Muscle of leg (tissue), 11 donors: Measurements from ENCODE around the gene CLCN3. TPM values are rescaled to one million over a fixed set of nuclear protein-coding genes. Genes with fewer than 3 reads are reported as not detected.
"Not testable (repeated sequence)": the region's sequence is repeated elsewhere in the genome, so short reads cannot be mapped to it uniquely, and the experiment has no call there.

ENCODE experiments used
- DNase-seq: peaks from one replicate; pipeline ENCODE4 v3.0.0; 2013
- H3K27ac ChIP-seq: one replicate; pipeline ENCODE4 v1.5.1; 2013; ENCODE audit warnings: mild to moderate bottlenecking, low read length, control low read depth
- H3K27me3 ChIP-seq: one replicate; pipeline ENCODE4 v1.6.1; 2013; ENCODE audit warnings: low read length; ENCODE audit not compliant: control insufficient read depth, insufficient read depth
- H3K36me3 ChIP-seq: one replicate; pipeline ENCODE4 v1.6.1; 2013; ENCODE audit warnings: low read length; ENCODE audit not compliant: control insufficient read depth, insufficient read depth
- H3K4me1 ChIP-seq: one replicate; pipeline ENCODE4 v1.6.1; 2013; ENCODE audit warnings: low read length; ENCODE audit not compliant: control insufficient read depth, insufficient read depth
- H3K4me3 ChIP-seq: one replicate; pipeline ENCODE4 v1.5.1; 2013; ENCODE audit warnings: low read length, control low read depth
- H3K9me3 ChIP-seq: replicated peaks from 2 replicates; pipeline ENCODE4 v1.6.1; 2013; ENCODE audit warnings: low read depth, low read length; ENCODE audit not compliant: control insufficient read depth
- WGBS: methylation state at CpG from one replicate; pipeline ENCODE4 v1.1.5; 2013; ENCODE audit warnings: missing lambda C conversion rate; ENCODE audit not compliant: insufficient coverage; 5-methylcytosine and 5-hydroxymethylcytosine counted together
- polyA plus RNA-seq, 8 donors: library from polyadenylated mRNA; unstranded; fragments of 120-200 nt; gene quantifications; one replicate each; pipeline versions ENCODE4 v1.2.1 to v1.2.3, GENCODE V29; 2013; ENCODE audit warnings: inconsistent platforms in 1 of 8, low replicate concordance in 1 of 8; ENCODE audit not compliant: insufficient read length in 8 of 8, insufficient read depth in 1 of 8
- total RNA-seq: library from RNA; stranded (reverse); fragments of 120-200 nt; gene quantifications from one replicate; pipeline ENCODE4 v1.2.4, GENCODE V29; 2013

Gene CLCN3
- total and polyA plus RNA-seq, 9 donors, result 22.5 to 33.9 (median 26.8) TPM

GRCh38 chr4:169615467-169616106 is 4.8 kb upstream of the CLCN3 start:
- WGBS, result no CpG with 5 or more reads among the region's 4 CpGs
- no peaks in the 10 kb centered on the region for H3K36me3 ChIP-seq
- no peak overlapping the region for H3K4me3 ChIP-seq
- H3K27me3 ChIP-seq, result no peaks in the 10 kb centered on the region
- no peaks in the 10 kb centered on the region for H3K9me3 ChIP-seq
- H3K27ac ChIP-seq, result no peak overlapping the region
- H3K4me1 ChIP-seq, result peaks cover 4% of the 10 kb centered on the region
- DNase-seq, result no peak

GRCh38 chr4:169616846-169617245 is 3.5 kb upstream of the CLCN3 start:
- Histone ChIP-seq H3K27me3 (no peaks in the 10 kb centered on the region), H3K4me1 (peaks cover 2% of the 10 kb centered on the region), H3K36me3 (no peaks in the 10 kb centered on the region), H3K27ac (no peak overlapping the region), H3K4me3 (no peak overlapping the region), H3K9me3 (no peaks in the 10 kb centered on the region)
- no peak for DNase-seq

GRCh38 chr4:169617306-169617705 is 3.1 kb upstream of the CLCN3 start:
- Histone ChIP-seq H3K36me3 (no peaks in the 10 kb centered on the region), H3K4me3 (no peak overlapping the region), H3K4me1 (peaks cover 3% of the 10 kb centered on the region), H3K9me3 (no peaks in the 10 kb centered on the region), H3K27me3 (no peaks in the 10 kb centered on the region), H3K27ac (no peak overlapping the region)
- no CpG with 5 or more reads among the region's 2 CpGs for WGBS
- no peak for DNase-seq

GRCh38 chr4:169618286-169618685 is 2.1 kb upstream of the CLCN3 start:
- WGBS, result 83% methylated on average over 1 of the region's 3 CpGs
- Histone ChIP-seq H3K27ac (no peak overlapping the region), H3K4me1 (peaks cover 3% of the 10 kb centered on the region), H3K9me3 (no peaks in the 10 kb centered on the region), H3K36me3 (no peaks in the 10 kb centered on the region), H3K4me3 (no peak overlapping the region), H3K27me3 (no peaks in the 10 kb centered on the region)
- DNase-seq, result no peak

- peaks cover 3% of the 10 kb centered on the region for H3K4me1 ChIP-seq
- no peaks in the 10 kb centered on the region for H3K36me3 ChIP-seq
- no peaks in the 10 kb centered on the region for H3K27me3 ChIP-seq
- WGBS, result no CpG with 5 or more reads among the region's 4 CpGs
- DNase-seq, result no peak
- no peak overlapping the region for H3K4me3 ChIP-seq
- H3K27ac ChIP-seq, result peak overlapping the region; percentile 98
- H3K9me3 ChIP-seq, result no peaks in the 10 kb centered on the region
These were observed 1.4 kb upstream of the CLCN3 start for GRCh38 chr4:169618986-169619385.

- peak overlapping the region; percentile 86 for H3K4me3 ChIP-seq
- H3K27me3 ChIP-seq, result no peaks in the 10 kb centered on the region
- peaks cover 3% of the 10 kb centered on the region for H3K4me1 ChIP-seq
- no peaks in the 10 kb centered on the region for H3K9me3 ChIP-seq
- H3K27ac ChIP-seq, result peak overlapping the region; percentile 98
- peak; percentile 69 for DNase-seq
- no peaks in the 10 kb centered on the region for H3K36me3 ChIP-seq
- WGBS, result 0% methylated on average over 5 of the region's 12 CpGs
These were observed 840 bp upstream of the CLCN3 start for GRCh38 chr4:169619518-169619957.

- H3K9me3 ChIP-seq, result no peaks in the 10 kb centered on the region
- WGBS, result 0% methylated on average over 11 of the region's 14 CpGs
- H3K4me3 ChIP-seq, result peak overlapping the region; percentile 86
- peak; percentile 59 for DNase-seq
- peak overlapping the region; percentile 98 for H3K27ac ChIP-seq
- no peaks in the 10 kb centered on the region for H3K27me3 ChIP-seq
- H3K36me3 ChIP-seq, result no peaks in the 10 kb centered on the region
- peaks cover 3% of the 10 kb centered on the region for H3K4me1 ChIP-seq
These were observed 486 bp downstream of the CLCN3 start for GRCh38 chr4:169620880-169621248.

- Histone ChIP-seq H3K9me3 (no peaks in the 10 kb centered on the region), H3K4me3 (peak overlapping the region; percentile 9), H3K4me1 (peaks cover 3% of the 10 kb centered on the region), H3K27me3 (no peaks in the 10 kb centered on the region), H3K27ac (no peak overlapping the region), H3K36me3 (no peaks in the 10 kb centered on the region)
- DNase-seq, result no peak
- no CpG with 5 or more reads among the region's 6 CpGs for WGBS
These were observed 1.5 kb downstream of the CLCN3 start for GRCh38 chr4:169621731-169622492.

- H3K27ac ChIP-seq, result no peak overlapping the region
These were observed 2.2 kb downstream of the CLCN3 start for GRCh38 chr4:169622566-169622965.

GRCh38 chr4:169624012-169624411 is 3.6 kb downstream of the CLCN3 start:
- not testable (repeated sequence) for H3K36me3 ChIP-seq, H3K27me3 ChIP-seq, DNase-seq, H3K27ac ChIP-seq, H3K4me1 ChIP-seq, H3K4me3 ChIP-seq, H3K9me3 ChIP-seq
- WGBS, result 92% methylated on average over 6 of the region's 6 CpGs

More at GRCh38 chr4:169622566-169622965, 2.2 kb downstream of the CLCN3 start:
- peaks cover 3% of the 10 kb centered on the region for H3K4me1 ChIP-seq
- no peaks in the 10 kb centered on the region for H3K9me3 ChIP-seq
- no peaks in the 10 kb centered on the region for H3K27me3 ChIP-seq
- H3K4me3 ChIP-seq, result no peak overlapping the region
- no peak for DNase-seq
- H3K36me3 ChIP-seq, result no peaks in the 10 kb centered on the region
- no CpG with 5 or more reads among the region's 4 CpGs for WGBS
